Measurements from ENCODE around the gene CHCT1.

Gene CHCT1

DNA sequence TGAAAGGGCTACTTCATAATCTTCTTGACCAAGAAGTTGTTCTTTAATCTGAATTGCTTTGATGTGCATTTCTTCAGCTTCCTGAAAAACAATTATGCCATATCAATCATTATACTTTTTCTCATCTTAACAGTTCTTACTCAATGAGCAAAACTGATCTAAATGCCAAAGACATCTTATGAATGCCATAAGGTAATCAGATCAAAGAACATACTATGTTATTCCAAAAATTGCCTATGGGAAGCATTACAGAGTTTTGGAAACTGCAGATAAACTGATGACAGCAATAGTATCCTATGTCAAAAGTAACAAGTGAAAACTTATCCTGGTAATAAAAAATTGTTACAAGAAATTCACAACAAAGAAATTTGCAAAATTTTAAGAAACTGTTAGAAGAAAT, 29.7 kb downstream of the CHCT1 start:
- Histone ChIP-seq H3K27ac (replicated peaks) (no peak overlapping the region), H3K27me3 (ENCODE audit: insufficient read depth, poor library complexity, severe bottlenecking) (no peaks in the 10 kb centered on the region), H3K4me3 (replicated peaks; ENCODE audit: insufficient read depth, low read length) (no peak overlapping the region)
- no peak for DNase-seq (ENCODE audit: low read depth in 1 of 2, low spot score in 1 of 2)
- TF ChIP-seq, protein P1, sequence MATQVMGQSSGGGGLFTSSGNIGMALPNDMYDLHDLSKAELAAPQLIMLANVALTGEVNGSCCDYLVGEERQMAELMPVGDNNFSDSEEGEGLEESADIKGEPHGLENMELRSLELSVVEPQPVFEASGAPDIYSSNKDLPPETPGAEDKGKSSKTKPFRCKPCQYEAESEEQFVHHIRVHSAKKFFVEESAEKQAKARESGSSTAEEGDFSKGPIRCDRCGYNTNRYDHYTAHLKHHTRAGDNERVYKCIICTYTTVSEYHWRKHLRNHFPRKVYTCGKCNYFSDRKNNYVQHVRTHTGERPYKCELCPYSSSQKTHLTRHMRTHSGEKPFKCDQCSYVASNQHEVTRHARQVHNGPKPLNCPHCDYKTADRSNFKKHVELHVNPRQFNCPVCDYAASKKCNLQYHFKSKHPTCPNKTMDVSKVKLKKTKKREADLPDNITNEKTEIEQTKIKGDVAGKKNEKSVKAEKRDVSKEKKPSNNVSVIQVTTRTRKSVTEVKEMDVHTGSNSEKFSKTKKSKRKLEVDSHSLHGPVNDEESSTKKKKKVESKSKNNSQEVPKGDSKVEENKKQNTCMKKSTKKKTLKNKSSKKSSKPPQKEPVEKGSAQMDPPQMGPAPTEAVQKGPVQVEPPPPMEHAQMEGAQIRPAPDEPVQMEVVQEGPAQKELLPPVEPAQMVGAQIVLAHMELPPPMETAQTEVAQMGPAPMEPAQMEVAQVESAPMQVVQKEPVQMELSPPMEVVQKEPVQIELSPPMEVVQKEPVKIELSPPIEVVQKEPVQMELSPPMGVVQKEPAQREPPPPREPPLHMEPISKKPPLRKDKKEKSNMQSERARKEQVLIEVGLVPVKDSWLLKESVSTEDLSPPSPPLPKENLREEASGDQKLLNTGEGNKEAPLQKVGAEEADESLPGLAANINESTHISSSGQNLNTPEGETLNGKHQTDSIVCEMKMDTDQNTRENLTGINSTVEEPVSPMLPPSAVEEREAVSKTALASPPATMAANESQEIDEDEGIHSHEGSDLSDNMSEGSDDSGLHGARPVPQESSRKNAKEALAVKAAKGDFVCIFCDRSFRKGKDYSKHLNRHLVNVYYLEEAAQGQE (IDR thresholded peaks at IDR 0.05; ENCODE audit: insufficient replicate concordance, low read depth): no peak
- TF ChIP-seq SPI1 (IDR thresholded peaks at IDR 0.05; ENCODE audit: borderline replicate concordance, low read depth) (no peak), GABPA (IDR thresholded peaks at IDR 0.05; ENCODE audit: low read depth) (no peak), POLR2AphosphoS5 (IDR thresholded peaks at IDR 0.05; ENCODE audit: low read depth) (no peak)
- TF ChIP-seq, protein P2, sequence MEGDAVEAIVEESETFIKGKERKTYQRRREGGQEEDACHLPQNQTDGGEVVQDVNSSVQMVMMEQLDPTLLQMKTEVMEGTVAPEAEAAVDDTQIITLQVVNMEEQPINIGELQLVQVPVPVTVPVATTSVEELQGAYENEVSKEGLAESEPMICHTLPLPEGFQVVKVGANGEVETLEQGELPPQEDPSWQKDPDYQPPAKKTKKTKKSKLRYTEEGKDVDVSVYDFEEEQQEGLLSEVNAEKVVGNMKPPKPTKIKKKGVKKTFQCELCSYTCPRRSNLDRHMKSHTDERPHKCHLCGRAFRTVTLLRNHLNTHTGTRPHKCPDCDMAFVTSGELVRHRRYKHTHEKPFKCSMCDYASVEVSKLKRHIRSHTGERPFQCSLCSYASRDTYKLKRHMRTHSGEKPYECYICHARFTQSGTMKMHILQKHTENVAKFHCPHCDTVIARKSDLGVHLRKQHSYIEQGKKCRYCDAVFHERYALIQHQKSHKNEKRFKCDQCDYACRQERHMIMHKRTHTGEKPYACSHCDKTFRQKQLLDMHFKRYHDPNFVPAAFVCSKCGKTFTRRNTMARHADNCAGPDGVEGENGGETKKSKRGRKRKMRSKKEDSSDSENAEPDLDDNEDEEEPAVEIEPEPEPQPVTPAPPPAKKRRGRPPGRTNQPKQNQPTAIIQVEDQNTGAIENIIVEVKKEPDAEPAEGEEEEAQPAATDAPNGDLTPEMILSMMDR (IDR thresholded peaks at IDR 0.05; ENCODE audit: insufficient read depth, low read length): no peak

DNA sequence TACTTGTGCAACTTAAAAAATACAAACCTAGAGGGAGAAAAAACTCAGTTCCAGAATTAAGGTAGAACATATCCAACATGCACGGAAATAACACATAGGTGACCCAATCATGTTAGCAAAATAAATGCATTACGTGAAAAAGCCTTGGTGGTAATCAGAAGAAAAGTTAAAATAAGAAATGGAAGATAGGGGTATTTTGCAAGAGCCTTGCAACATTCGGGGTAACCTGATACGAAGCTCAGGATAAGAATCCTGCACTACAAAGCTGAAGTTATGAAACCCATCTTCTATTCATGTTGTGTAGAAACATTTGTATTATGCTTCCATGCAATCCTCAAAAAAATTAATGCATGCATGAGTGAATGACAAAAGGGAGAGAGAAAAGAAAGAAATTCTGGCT, 33.1 kb downstream of the CHCT1 start:
- H3K27me3 ChIP-seq (ENCODE audit: insufficient read depth, poor library complexity, severe bottlenecking): no peaks in the 10 kb centered on the region
- H3K27ac ChIP-seq (replicated peaks): no peak overlapping the region
- H3K4me3 ChIP-seq (replicated peaks; ENCODE audit: insufficient read depth, low read length): no peak overlapping the region
- TF ChIP-seq, protein P1 (IDR thresholded peaks at IDR 0.05; ENCODE audit: insufficient replicate concordance, low read depth): no peak
- TF ChIP-seq SPI1 (IDR thresholded peaks at IDR 0.05; ENCODE audit: borderline replicate concordance, low read depth) (no peak), GABPA (IDR thresholded peaks at IDR 0.05; ENCODE audit: low read depth) (no peak), POLR2AphosphoS5 (IDR thresholded peaks at IDR 0.05; ENCODE audit: low read depth) (no peak)
- TF ChIP-seq, protein P2 (IDR thresholded peaks at IDR 0.05; ENCODE audit: insufficient read depth, low read length): no peak
- no peak for DNase-seq (ENCODE audit: low read depth in 1 of 2, low spot score in 1 of 2)

DNA sequence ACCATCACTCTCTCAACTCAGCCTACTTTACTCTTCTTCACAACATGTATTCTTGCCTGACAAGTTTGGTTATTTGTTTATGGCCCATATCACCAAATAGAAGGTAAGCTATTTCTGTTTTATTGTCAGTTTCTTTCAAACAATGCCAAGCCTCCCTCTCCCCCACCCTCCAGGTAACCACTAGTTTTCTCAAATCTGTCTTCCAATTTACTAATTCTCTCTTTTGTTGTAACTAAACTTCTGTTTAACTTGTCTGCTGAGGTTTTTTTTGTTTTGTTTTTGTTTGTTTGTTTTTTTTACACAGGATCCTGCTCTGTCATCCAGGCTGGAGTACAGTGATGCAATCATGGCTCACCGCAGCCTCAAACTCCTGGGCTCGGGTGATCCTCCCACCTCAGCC, 34.9 kb downstream of the CHCT1 start:
- DNase-seq (ENCODE audit: low read depth in 1 of 2, low spot score in 1 of 2): no peak
- no peak overlapping the region for H3K27ac ChIP-seq (replicated peaks)
- TF ChIP-seq, protein P2 (IDR thresholded peaks at IDR 0.05; ENCODE audit: insufficient read depth, low read length): no peak
- TF ChIP-seq SPI1 (IDR thresholded peaks at IDR 0.05; ENCODE audit: borderline replicate concordance, low read depth): no peak
- TF ChIP-seq, protein P1 (IDR thresholded peaks at IDR 0.05; ENCODE audit: insufficient replicate concordance, low read depth): no peak
- no peaks in the 10 kb centered on the region for H3K27me3 ChIP-seq (ENCODE audit: insufficient read depth, poor library complexity, severe bottlenecking)
- no peak overlapping the region for H3K4me3 ChIP-seq (replicated peaks; ENCODE audit: insufficient read depth, low read length)

Data from HL-60 (cell line).